Globus pallidus (tissue), 1 donor: ENCODE data around the gene CNTLN.
"Not testable (repeated sequence)": the region's sequence is repeated elsewhere in the genome, so short reads cannot be mapped to it uniquely, and the experiment has no call there.

Source experiments
- DNase-seq: peaks from one replicate; pipeline ENCODE4 v3.0.0-alpha.2; 2015; ENCODE audit warnings: low spot score

Gene CNTLN

DNA sequence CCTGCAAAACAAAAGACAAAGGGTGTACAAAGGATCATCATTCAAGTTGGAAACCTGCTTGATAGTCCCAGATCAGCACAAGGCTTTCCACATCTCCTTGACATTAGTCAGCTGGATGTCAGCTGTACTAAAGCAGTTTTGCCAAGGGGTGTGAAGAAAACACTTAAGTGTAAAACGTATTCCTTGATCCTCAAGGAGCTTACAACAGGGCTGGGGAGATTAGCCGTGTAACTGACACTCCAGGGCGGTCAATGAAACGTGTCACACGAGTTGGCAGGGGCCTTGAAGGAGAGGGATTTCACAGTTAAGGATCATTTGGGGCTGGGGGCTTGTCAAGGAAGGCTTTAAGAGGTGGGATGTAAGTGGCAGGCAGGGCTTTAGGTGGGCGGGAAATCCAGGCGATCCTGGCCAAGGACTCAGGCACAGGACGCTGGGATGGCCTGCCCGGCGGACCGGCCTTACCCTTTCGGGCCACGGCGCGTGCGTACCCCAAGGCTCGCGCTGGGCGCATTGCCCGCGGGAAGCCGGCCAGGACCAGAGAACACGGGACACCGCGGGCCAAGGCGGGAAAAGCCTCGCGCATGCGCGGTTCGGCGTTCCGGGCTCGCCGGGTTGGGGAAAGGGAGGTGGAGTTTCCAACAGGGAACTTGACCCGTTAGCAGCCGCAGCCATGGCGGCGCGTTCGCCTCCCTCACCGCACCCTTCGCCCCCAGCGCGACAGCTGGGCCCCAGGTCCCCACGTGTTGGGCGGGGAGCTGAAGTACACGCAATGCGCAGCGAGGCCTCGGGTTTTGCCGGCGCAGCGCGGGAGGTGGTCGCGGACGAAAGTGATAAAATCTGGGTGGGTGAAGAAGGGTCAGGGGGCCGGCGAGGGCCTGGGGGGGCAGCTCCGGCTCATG is at the start of gene CNTLN:
CNTLN (plus strand) TSS at position 645 of the 899 bp plus-strand sequence; CDS start at position 671, 26 bp downstream.
- DNase-seq, result peak; percentile 82

GRCh38 chr9:17088566-17088965 is 46.3 kb upstream of the CNTLN start:
- DNase-seq, result no peak

DNA sequence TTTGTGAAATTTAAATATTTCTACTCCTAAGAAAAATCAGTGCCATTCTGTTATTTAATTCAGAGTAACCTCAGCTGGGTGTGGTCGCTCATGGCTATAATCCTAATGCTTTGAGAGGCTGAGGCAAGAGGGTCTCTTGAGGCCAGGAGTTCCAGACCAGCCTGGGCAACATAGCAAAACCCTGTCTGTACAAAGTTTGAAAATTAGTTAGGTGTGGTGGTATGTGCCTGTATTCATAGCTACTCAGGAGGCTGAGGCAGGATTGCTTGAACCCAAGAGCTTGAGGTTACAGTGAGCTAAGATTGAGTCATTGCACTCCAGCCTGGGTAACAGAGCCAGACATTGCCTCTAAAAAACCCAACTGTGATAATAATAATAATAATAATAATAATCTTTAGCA is 44.8 kb upstream of the CNTLN start:
- DNase-seq, result no peak

DNA sequence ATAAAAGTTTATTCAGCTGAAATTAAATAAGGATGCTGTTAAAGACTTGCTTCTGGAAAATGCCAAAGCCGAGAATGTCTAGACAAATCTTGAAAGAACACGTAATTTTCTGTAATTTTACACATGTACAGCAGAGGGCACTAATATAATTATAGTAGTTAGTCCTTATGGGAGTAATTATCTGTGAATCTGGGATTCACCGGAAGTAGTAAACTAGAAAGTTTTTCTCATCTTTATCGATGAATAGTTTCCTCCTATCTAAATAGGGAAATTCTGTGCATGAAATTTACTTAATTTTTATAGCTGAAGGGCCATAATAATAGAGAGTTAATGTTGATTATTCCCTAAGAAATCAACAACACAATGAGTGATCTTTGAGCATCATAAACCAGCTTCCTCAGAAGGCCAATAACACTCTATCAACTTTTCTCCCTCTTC is 18.4 kb upstream of the CNTLN start:
- peak; percentile 36 for DNase-seq

- no peak for DNase-seq
These were observed 17.5 kb upstream of the CNTLN start for GRCh38 chr9:17117372-17117771.

GRCh38 chr9:17120203-17120602 is 14.6 kb upstream of the CNTLN start:
- DNase-seq, result no peak

GRCh38 chr9:17121264-17121663 is 13.6 kb upstream of the CNTLN start:
- no peak for DNase-seq

DNA sequence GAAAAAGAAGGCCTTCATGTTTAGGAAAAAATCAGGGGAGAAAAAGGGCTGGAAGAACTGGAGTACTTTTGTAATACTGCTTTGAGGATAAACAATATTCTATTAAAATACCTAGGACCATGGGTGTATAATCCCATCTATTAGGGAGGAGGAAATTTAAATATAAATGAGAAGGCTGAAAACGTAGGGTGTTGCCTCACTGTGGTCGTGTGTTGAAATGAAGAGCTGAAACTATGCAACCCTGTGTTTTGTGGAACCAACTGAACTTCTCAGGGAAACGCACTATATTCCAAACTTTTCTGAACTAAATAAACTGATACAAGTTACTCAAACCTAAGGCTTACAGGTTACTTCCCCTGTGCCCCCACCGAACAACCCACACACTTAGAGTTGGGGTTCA is 4.5 kb upstream of the CNTLN start:
- DNase-seq, result no peak

- DNase-seq, result no peak
These were observed 4.1 kb upstream of the CNTLN start for GRCh38 chr9:17130725-17131124.

DNA sequence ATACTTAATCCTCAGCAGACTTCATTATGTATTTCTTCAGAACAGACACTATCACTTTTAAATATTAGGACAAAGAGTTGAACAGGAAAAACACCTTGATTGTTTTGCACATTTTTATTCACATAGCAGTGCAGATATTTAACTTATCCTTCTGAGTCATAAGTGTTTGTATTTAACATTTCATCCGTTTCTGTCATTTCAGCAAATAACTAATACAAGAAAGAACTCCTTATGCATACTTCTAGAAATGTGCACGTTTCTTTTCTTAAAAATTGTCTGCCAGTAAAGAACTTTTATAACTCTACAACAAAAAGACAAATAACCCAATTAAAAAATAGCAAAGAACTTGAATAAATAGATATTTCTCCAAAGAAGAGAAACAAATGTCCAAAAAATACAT is 3.3 kb upstream of the CNTLN start:
- no peak for DNase-seq

DNA sequence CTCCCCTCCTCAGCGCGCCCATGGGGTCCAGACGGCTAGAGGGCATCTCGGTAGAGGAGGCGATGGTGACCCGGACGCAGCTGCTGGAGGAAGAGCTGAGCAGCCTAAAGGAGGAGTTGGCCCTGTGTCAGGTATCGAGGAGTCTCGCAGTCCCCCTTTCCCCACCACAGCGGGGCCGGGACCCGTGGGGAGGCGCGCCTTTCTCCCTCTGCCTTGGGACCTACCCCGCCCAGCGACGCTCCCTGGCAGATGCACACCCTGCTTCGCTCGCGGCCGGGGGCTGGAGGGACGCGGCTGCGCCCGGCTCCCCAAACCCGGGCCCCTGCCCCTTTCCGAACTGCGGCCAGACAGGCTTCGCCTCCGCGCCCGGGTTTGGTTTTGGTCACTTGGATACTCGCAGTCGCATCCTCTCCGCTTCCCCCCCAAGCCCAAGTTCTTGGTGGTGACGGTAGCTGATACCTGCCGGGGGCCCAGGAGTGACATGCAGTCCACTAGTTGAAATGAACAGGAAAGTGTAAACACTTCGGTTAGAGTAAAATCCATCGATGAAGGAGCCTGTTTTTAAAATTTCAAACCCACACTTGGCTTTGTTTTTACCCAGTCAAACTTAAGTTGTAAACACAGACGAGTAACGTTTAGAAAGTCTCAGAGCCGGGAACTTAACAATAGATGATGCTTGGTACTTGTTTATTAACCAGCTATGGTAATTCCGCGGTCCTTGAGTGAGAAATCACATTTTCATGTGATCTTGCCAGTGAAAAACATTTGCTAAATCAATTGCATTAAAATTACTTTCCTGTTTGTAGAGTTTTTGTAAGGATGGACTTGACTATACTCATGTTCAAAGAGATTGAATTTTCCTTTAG is 688 bp downstream of the CNTLN start:
- DNase-seq, result peak; percentile 39

- no peak for DNase-seq
These were observed 2.7 kb downstream of the CNTLN start for GRCh38 chr9:17137566-17137965.

- DNase-seq, result no peak
These were observed 3.7 kb downstream of the CNTLN start for GRCh38 chr9:17138503-17138902.

GRCh38 chr9:17140418-17140817 is 5.6 kb downstream of the CNTLN start:
- no peak for DNase-seq

DNA sequence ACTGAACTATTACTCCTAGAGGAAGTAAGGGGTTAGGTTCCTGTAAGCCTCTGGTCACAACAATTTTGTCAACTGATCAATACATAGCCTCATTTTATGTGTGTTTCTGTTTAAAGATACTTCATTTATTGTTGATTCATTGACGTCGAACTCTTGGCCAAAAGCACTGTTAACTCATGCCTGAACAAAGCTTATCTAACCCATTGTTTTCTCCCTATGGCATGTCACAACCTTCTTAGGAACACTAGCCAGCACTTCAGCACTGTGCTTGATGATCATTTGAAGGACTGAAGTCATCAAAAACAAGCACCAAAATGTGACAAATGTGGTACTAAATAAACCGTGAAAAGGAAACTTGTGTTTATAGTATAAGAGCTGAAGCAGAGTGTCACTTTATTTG is 13.5 kb downstream of the CNTLN start:
- DNase-seq, result no peak

DNA sequence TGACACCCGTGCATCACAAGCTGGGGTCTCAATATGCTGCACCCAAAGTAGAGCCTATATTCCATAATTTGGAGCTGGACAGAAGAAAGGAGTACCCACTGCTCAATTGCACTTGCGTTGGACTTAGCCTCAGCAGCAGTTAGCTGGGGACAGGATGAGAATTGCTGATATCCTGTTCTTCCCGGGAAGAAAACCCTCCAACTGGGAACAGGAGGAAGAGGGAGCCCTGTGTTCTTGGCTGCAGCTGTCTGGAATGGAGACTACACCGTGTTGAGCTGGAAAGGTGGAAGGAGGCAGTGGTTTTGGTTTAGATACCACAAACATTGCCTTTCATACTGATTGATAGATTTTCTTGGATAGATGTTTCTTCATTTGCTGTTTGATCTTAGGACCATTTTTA is 24.6 kb downstream of the CNTLN start:
- DNase-seq, result no peak

DNA sequence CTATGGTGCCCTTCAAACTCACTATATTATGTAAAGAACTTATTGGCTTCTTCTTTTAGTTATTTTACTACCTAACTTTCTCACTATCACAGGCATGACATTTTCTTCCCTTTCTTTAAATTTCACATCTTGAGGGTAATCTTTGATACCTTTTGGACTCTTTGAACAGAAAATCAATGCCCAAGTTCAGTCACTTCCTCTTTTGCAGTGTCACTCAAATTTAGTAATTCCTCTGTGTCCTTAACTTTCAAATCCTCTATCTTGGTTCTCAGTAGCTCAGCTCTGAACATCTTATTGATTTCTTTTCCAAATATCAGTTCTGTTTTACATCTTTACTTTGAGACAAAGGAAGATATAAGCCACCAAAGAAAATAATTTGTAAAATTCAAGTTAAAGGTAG is 25.5 kb downstream of the CNTLN start:
- DNase-seq, result no peak

DNA sequence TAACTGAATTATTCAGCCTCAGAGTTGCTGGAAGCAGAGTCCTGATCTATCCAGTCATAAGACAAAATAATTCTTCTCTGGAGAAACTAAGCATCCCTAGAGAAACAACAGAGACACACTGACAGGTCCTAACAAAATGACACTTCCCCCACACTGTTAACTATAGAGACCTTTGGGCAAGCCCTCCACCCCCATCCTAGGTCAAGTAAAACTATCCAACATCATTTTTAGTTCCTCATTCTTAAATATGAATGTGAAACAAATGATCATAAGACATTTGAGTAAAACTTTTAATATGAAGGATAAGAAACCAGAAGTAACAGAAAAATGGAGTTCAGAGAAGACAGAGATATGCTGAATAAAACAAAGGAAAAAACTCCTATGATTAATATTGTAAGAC is 30.9 kb downstream of the CNTLN start:
- no peak for DNase-seq

- no peak for DNase-seq
These were observed 31.5 kb downstream of the CNTLN start for GRCh38 chr9:17166346-17166745.

GRCh38 chr9:17171309-17172094 is 36.7 kb downstream of the CNTLN start:
- DNase-seq, result no peak

DNA sequence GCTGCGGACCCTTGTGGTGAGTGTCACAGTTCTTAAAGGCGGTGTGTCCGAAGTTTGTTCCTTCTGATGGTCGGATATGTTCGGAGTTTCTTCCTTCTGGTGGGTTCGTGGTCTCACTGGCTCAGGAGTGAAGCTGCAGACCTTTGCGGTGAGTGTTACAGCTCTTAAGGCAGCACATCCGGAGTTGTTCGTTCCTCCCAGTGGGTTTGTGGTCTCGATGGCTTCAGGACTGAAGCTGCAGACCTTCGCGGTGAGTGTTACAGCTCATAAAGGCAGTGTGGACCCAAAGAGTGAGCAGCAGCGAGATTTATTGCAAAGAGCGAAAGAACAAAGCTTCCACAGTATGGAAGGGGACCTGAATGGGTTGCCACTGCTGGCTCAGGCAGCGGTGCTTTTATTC is 42.7 kb downstream of the CNTLN start:
- not testable (repeated sequence) for DNase-seq

GRCh38 chr9:17185481-17186029 is 50.7 kb downstream of the CNTLN start:
- no peak for DNase-seq
